PFSK-1 (cell line): ENCODE data around the gene KRT6B.

ENCODE experiments used
- FOXP2 ChIP-seq: optimal IDR thresholded peaks from 2 replicates; pipeline ENCODE3; 2011; ENCODE audit warnings: borderline replicate concordance, control low read depth, inconsistent platforms; ENCODE audit not compliant: insufficient read depth; ENCODE audit errors: extremely low read length, extremely low read depth
- POLR2AphosphoS5 ChIP-seq: IDR thresholded peaks from 2 replicates; pipeline ENCODE4 v1.6.1; 2012; ENCODE audit warnings: low read depth, mild to moderate bottlenecking, control low read depth, low read length, moderate library complexity
- SIN3A ChIP-seq: IDR thresholded peaks from 2 replicates; pipeline ENCODE4 v1.6.1; 2012; ENCODE audit warnings: mild to moderate bottlenecking, low read length, moderate library complexity, borderline replicate concordance; ENCODE audit not compliant: insufficient read depth
- TAF1 ChIP-seq: IDR thresholded peaks from 2 replicates; pipeline ENCODE4 v1.6.1; 2012; ENCODE audit warnings: low read length, control low read depth, borderline replicate concordance; ENCODE audit not compliant: insufficient read depth
- TF ChIP-seq, protein P1 (sequence below), 2 experiments: IDR thresholded peaks; 2 replicates each; pipeline versions ENCODE4 v1.6.1 to v1.8.0; 2011 to 2012; ENCODE audit warnings: low read depth in 2 of 2, low read length in 2 of 2, control low read depth in 1 of 2, inconsistent platforms in 1 of 2, mild to moderate bottlenecking in 1 of 2, moderate library complexity in 1 of 2; ENCODE audit not compliant: insufficient read depth in 1 of 2

KRT6B gene

DNA sequence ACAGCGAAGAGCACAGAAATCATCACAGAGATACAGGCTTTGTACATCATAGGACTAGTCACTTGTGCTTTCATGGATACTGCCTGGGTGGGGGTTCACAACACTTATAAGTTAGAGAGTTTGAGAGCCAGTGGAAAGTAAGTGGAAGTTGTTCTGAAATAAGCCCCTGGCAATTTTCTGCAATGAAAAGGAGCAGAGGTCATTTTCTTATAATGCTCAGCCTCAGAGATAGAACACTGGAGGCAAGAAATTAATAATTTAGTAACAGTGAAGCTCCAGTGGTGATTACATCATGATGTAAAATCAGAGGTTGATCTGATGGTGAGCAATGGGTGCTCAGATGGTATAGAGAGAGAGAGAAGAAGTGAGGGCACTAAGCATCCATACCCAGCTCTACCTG lies 35.3 kb upstream of the KRT6B start:
- no peak for TF ChIP-seq POLR2AphosphoS5
- TF ChIP-seq SIN3A = no peak

DNA sequence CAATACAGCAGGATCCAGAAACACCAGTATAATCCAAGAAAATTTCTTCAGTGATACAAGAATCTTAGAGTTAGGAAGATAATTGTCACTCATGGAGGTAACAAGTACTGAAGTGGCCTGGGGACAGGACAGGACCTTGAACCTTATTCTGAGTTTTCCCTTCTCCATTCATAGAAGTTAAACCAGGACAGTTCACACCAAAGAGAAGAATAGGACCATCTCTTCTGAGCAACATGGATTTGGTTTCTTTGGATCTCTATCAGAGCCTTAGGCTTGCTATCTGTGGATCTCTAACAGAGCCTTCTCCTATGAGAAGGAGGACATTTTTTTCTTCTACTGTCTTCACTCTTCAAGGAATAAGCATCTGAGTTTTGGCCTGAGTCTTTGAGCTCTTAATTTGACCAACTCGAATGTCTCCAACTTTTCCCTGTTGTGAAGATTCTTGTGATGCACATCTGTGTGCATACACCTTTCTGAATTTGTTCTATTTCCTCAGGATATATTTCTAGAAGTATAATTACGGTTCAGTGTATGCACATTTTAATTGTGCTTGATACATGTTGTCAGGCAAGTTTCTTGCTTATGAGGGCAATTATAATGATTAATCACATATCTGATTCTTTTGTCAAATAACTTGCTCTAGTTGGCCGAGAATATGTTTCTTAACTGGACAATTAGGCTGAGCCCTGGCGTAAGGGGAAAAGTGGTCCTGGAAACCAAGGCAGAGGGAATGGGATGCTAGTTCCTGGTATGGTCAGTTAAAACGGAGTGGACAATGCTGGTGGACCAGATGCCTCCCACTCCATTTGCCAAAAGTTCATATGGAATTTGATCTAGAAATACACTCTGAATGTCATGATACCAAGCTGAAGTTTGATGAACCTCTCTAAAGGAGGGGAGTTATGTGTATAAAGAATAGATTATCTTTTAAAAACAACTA lies 34.5 kb upstream of the KRT6B start:
- TF ChIP-seq FOXP2 = no peak
- TF ChIP-seq SIN3A = no peak
- no peak for TF ChIP-seq TAF1

DNA sequence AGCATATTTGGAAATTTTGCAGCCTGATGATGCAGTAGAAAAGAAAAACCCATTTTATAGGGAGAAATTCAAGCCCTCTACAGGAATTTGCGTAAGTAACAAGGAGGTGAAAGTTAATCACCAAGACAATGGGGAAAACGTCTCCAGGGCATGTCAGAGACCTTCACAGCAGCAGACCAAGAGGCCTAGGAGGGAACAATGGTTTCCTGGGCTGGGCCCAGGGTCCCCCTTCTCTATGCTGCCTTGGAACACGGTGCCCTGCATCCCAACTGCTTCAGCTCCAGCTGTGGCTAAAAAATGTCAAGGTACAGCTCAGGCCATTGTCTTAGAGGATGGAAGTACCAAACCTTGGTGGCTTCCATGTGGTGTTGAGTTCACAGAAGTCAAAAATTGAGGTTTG lies 28.1 kb upstream of the KRT6B start:
- TF ChIP-seq TAF1 (no peak), FOXP2 (no peak), SIN3A (no peak), POLR2AphosphoS5 (no peak)
- TF ChIP-seq, protein P1, sequence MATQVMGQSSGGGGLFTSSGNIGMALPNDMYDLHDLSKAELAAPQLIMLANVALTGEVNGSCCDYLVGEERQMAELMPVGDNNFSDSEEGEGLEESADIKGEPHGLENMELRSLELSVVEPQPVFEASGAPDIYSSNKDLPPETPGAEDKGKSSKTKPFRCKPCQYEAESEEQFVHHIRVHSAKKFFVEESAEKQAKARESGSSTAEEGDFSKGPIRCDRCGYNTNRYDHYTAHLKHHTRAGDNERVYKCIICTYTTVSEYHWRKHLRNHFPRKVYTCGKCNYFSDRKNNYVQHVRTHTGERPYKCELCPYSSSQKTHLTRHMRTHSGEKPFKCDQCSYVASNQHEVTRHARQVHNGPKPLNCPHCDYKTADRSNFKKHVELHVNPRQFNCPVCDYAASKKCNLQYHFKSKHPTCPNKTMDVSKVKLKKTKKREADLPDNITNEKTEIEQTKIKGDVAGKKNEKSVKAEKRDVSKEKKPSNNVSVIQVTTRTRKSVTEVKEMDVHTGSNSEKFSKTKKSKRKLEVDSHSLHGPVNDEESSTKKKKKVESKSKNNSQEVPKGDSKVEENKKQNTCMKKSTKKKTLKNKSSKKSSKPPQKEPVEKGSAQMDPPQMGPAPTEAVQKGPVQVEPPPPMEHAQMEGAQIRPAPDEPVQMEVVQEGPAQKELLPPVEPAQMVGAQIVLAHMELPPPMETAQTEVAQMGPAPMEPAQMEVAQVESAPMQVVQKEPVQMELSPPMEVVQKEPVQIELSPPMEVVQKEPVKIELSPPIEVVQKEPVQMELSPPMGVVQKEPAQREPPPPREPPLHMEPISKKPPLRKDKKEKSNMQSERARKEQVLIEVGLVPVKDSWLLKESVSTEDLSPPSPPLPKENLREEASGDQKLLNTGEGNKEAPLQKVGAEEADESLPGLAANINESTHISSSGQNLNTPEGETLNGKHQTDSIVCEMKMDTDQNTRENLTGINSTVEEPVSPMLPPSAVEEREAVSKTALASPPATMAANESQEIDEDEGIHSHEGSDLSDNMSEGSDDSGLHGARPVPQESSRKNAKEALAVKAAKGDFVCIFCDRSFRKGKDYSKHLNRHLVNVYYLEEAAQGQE (IDR thresholded peaks at IDR 0.05; ENCODE audit: insufficient read depth in 1 of 2, low read depth in 2 of 2, low read length in 2 of 2) = no peak

DNA sequence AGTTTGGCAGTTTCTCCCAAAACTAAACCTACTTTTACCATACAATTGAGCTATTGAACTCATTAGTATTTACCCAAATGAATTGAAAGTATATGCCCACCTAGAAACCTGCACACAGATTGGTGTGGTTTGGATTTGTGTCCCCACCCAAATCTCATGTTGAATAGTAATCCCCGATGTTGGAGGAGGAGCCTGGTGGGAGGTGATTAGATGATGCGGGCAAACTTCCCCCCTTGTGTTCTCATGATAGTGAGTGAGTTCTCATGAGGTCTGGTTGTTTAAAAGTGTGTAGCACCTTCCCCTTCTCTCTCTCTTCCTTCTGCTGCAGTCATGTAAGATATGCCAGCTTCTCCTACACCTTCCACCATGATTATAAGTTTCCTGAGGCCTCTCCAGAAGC lies 25.7 kb upstream of the KRT6B start:
- no peak for TF ChIP-seq TAF1
- TF ChIP-seq, protein P1 (IDR thresholded peaks at IDR 0.05; ENCODE audit: insufficient read depth in 1 of 2, low read depth in 2 of 2, low read length in 2 of 2) = no peak
- no peak for TF ChIP-seq FOXP2
- TF ChIP-seq SIN3A = no peak
- TF ChIP-seq POLR2AphosphoS5 = no peak

DNA sequence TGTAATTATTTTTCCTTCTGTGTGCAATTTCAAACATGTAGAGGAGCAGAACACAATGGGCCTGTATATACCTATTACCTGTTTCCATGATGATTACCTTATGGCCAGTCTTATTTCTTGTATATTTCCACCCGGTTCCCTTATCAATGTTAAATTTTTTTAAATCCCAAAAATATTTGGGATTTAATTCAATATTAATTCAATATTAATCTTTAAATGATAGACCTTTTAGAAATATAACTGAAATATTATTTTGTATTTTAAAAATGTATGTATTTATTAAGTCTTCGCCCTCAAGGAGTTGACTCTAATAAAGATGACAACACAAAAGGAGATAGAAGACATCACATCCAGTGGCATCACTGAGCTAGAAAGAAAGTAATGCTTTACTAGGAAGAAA lies 22.3 kb upstream of the KRT6B start:
- TF ChIP-seq POLR2AphosphoS5 = no peak
- TF ChIP-seq TAF1 = no peak
- TF ChIP-seq, protein P1 (IDR thresholded peaks at IDR 0.05; ENCODE audit: insufficient read depth in 1 of 2, low read depth in 2 of 2, low read length in 2 of 2) = no peak
- no peak for TF ChIP-seq FOXP2
- TF ChIP-seq SIN3A = no peak

DNA sequence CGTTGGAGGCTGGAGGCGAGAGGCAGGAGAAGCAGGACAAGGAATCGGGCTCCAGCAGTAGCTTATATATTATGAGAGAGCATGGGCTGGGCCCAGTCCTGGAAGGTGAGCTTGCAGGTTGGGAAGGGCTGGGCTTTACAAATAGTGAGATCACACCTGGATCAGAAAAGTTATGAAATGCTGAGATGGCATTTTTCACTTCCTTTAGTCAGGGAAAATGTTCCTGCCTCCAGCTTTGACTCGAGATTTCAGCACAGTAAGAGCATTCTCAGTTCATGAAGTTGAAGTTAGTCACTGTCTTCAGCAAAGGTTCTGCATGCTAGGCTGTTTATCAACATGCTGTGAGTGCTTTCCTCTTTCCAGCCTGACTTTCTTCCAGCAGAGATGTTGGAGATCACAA lies 21.8 kb upstream of the KRT6B start, which contains the start of gene KRT6C:
Gene KRT6C (minus strand): TSS at position 38 of the 400 bp plus-strand sequence. CDS start 68 bp downstream, outside the sequence.
- TF ChIP-seq, protein P1 (IDR thresholded peaks at IDR 0.05; ENCODE audit: insufficient read depth in 1 of 2, low read depth in 2 of 2, low read length in 2 of 2) = no peak
- TF ChIP-seq POLR2AphosphoS5 (no peak), SIN3A (no peak)
